Ascending aorta (tissue), 2 donors: ENCODE measurements around the gene ZCCHC8. TPM values are rescaled to one million over a fixed set of nuclear protein-coding genes. Genes with fewer than 3 reads are reported as not detected.
A peak's percentile ranks its signal among the peaks of the same experiment; 100 is the strongest.

Source experiments
- DNase-seq, 2 donors: peaks; one replicate each; pipeline ENCODE4 v3.0.0-alpha.2; 2019; ENCODE audit warnings: low spot score in 2 of 2
- H3K27ac ChIP-seq, 2 donors: fragments of 200-600 bp; sonication (generic); one replicate each; pipeline ENCODE4 v1.5.1; 2016 to 2017; ENCODE audit warnings: mild to moderate bottlenecking in 1 of 2
- H3K27me3 ChIP-seq: fragments of 200-600 bp; sonication (generic); one replicate; pipeline ENCODE4 v1.5.1; 2017
- H3K36me3 ChIP-seq, 2 donors: fragments of 200-600 bp; sonication (generic); one replicate each; pipeline ENCODE4 v1.5.1; 2016
- H3K4me1 ChIP-seq, 2 donors: fragments of 200-600 bp; sonication (generic); one replicate each; pipeline ENCODE4 v1.5.1; 2016 to 2017; ENCODE audit warnings: mild to moderate bottlenecking in 1 of 2
- H3K4me3 ChIP-seq, 2 donors: fragments of 200-600 bp; sonication (generic); one replicate each; pipeline ENCODE4 v1.5.1; 2016 to 2017; ENCODE audit warnings: mild to moderate bottlenecking in 1 of 2
- H3K9me3 ChIP-seq, 2 donors: fragments of 200-600 bp; sonication (generic); one replicate each; pipeline ENCODE4 v1.5.1; 2016
- intact Hi-C: fragments of 100-400 bp; cut with DNase I; formaldehyde crosslinking; loops from one replicate; pipeline ENCODE4 v1.15.1; 2023
- total RNA-seq: library from RNA; depleted of rRNA; stranded (reverse); fragments of >200 nt; gene quantifications from one replicate; pipeline ENCODE4 v1.1.0, GENCODE V29; 2016
- TF ChIP-seq, protein P1 (sequence below), 3 experiments: fragments of 200-600 bp in 2 of 3; fragments of 450-650 bp in 1 of 3; sonication (generic) in 2 of 3; IDR thresholded peaks; one replicate each; pipeline ENCODE4 v1.5.1; 2016 to 2019; ENCODE audit warnings: antibody characterized with exemption in 3 of 3, mild to moderate bottlenecking in 1 of 3, moderate library complexity in 1 of 3

ZCCHC8 gene
- total RNA-seq, 1 donor from 2014 or later = 6.4 TPM

GRCh38 chr12:122460641-122461040 is 40.1 kb downstream of the ZCCHC8 start:
- Histone ChIP-seq H3K4me1 (no peaks in the 10 kb centered on the region), H3K36me3 (no peaks in the 10 kb centered on the region), H3K27ac (no peak overlapping the region), H3K27me3 (no peaks in the 10 kb centered on the region), H3K4me3 (no peak overlapping the region), H3K9me3 (no peaks in the 10 kb centered on the region)
- TF ChIP-seq, protein P1, sequence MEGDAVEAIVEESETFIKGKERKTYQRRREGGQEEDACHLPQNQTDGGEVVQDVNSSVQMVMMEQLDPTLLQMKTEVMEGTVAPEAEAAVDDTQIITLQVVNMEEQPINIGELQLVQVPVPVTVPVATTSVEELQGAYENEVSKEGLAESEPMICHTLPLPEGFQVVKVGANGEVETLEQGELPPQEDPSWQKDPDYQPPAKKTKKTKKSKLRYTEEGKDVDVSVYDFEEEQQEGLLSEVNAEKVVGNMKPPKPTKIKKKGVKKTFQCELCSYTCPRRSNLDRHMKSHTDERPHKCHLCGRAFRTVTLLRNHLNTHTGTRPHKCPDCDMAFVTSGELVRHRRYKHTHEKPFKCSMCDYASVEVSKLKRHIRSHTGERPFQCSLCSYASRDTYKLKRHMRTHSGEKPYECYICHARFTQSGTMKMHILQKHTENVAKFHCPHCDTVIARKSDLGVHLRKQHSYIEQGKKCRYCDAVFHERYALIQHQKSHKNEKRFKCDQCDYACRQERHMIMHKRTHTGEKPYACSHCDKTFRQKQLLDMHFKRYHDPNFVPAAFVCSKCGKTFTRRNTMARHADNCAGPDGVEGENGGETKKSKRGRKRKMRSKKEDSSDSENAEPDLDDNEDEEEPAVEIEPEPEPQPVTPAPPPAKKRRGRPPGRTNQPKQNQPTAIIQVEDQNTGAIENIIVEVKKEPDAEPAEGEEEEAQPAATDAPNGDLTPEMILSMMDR (IDR thresholded peaks at IDR 0.05) = no peak
- intact Hi-C loops = no loop called here
- DNase-seq = no peak

- DNase-seq = no peak
- H3K9me3 ChIP-seq = no peaks in the 10 kb centered on the region
- H3K27ac ChIP-seq = no peak overlapping the region
- no peaks in the 10 kb centered on the region for H3K36me3 ChIP-seq
- TF ChIP-seq, protein P1 (IDR thresholded peaks at IDR 0.05) = no peak
- H3K4me3 ChIP-seq = no peak overlapping the region
- H3K27me3 ChIP-seq = no peaks in the 10 kb centered on the region
- intact Hi-C loops = no loop called here
- H3K4me1 ChIP-seq = no peaks in the 10 kb centered on the region
These were observed 40.7 kb downstream of the ZCCHC8 start for GRCh38 chr12:122460061-122460460.

- intact Hi-C loops = no loop called here
- Histone ChIP-seq H3K36me3 (no peaks in the 10 kb centered on the region), H3K27me3 (no peaks in the 10 kb centered on the region), H3K27ac (no peak overlapping the region), H3K4me1 (no peaks in the 10 kb centered on the region), H3K9me3 (no peaks in the 10 kb centered on the region), H3K4me3 (no peak overlapping the region)
- TF ChIP-seq, protein P1 (IDR thresholded peaks at IDR 0.05) = no peak
- DNase-seq = peak in 1 of 2 donors; percentile 11
These were observed 41.5 kb downstream of the ZCCHC8 start for GRCh38 chr12:122459211-122459610.

DNA sequence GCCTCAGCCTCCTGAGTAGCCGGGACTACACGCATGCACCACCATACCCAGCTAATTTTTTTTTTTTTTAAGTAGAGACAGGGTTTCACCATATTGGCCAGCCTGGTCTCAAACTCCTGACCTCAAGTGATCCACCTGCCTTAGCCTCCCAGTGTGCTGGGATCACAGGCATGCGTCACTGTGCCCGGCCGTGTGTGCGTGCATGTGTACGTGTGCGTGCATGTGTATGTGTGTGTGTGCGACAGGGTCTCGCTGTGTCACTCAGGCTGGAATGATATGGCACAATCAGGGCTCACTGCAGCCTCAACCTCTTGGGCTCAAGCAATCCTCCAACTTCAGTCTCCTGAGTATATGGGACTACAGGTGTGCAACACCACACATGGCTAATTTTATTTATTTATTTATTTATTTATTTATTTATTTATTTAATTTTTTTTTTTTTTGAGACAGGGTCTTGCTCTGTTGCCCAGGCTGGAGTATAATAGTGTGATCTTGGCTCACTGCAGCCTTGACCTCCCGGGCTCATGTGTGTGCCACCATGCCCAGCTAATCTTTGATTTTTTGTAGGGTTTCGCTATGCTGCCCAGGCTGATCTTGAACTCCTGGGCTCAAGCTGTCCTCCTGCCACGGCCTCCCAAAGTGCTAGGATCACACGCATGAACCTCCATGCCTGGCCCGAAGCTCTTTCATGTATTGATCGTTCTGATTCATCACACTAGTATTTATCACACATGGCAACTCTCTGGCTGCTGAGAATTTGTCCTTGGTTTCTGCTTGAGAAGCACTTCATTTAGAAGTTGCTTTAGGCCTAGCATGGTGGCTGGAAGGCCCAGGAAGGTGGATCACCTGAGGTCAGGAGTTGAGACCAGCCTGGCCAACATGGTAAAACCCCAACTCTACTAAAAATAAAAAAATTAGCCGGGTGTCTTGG is 42.4 kb downstream of the ZCCHC8 start:
- Histone ChIP-seq H3K27me3 (no peaks in the 10 kb centered on the region), H3K36me3 (no peaks in the 10 kb centered on the region), H3K4me3 (no peak overlapping the region), H3K4me1 (no peaks in the 10 kb centered on the region), H3K9me3 (no peaks in the 10 kb centered on the region), H3K27ac (no peak overlapping the region)
- TF ChIP-seq, protein P1 (IDR thresholded peaks at IDR 0.05) = no peak
- DNase-seq = peak in 1 of 2 donors; percentile 56
- intact Hi-C loops = no loop called here

GRCh38 chr12:122457627-122458026 is 43.1 kb downstream of the ZCCHC8 start:
- H3K27me3 ChIP-seq = no peaks in the 10 kb centered on the region
- peak in 1 of 2 donors; percentile 12 for DNase-seq
- no peak overlapping the region for H3K4me3 ChIP-seq
- TF ChIP-seq, protein P1 (IDR thresholded peaks at IDR 0.05) = no peak
- no peak overlapping the region for H3K27ac ChIP-seq
- H3K36me3 ChIP-seq = no peaks in the 10 kb centered on the region
- no peaks in the 10 kb centered on the region for H3K4me1 ChIP-seq
- no peaks in the 10 kb centered on the region for H3K9me3 ChIP-seq
- intact Hi-C loops = no loop called here
